ENCODE data around the gene CAV1.

Gene CAV1

GRCh38 chr7:116530107-116530820 lies 5.4 kb downstream of the CAV1 start:
- DNase-seq (ENCODE audit: low spot score): no peak

- DNase-seq (ENCODE audit: low spot score): no peak
These were observed 7.4 kb downstream of the CAV1 start for GRCh38 chr7:116532102-116532688.

- no peak for DNase-seq (ENCODE audit: low spot score)
These were observed 10.0 kb downstream of the CAV1 start for GRCh38 chr7:116534790-116535189.

GRCh38 chr7:116535416-116535815 lies 10.6 kb downstream of the CAV1 start:
- no peak for DNase-seq (ENCODE audit: low spot score)

- DNase-seq (ENCODE audit: low spot score): no peak
These were observed 13.3 kb downstream of the CAV1 start for GRCh38 chr7:116538138-116538537.

GRCh38 chr7:116539879-116540278 lies 15.0 kb downstream of the CAV1 start:
- no peak for DNase-seq (ENCODE audit: low spot score)

- no peak for DNase-seq (ENCODE audit: low spot score)
These were observed 15.9 kb downstream of the CAV1 start for GRCh38 chr7:116540743-116541142.

- no peak for DNase-seq (ENCODE audit: low spot score)
These were observed 17.1 kb downstream of the CAV1 start for GRCh38 chr7:116541951-116542350.

- DNase-seq (ENCODE audit: low spot score): no peak
These were observed 17.8 kb downstream of the CAV1 start for GRCh38 chr7:116542618-116543017.

- no peak for DNase-seq (ENCODE audit: low spot score)
These were observed 18.8 kb downstream of the CAV1 start for GRCh38 chr7:116543664-116544063.

GRCh38 chr7:116544487-116544886 lies 19.7 kb downstream of the CAV1 start:
- DNase-seq (ENCODE audit: low spot score): no peak

- DNase-seq (ENCODE audit: low spot score): no peak
These were observed 20.7 kb downstream of the CAV1 start for GRCh38 chr7:116545411-116545993.

GRCh38 chr7:116546054-116546453 lies 21.2 kb downstream of the CAV1 start:
- no peak for DNase-seq (ENCODE audit: low spot score)

GRCh38 chr7:116546916-116547315 lies 22.1 kb downstream of the CAV1 start:
- no peak for DNase-seq (ENCODE audit: low spot score)

- no peak for DNase-seq (ENCODE audit: low spot score)
These were observed 22.5 kb downstream of the CAV1 start for GRCh38 chr7:116547347-116547746.

GRCh38 chr7:116548506-116548905 lies 23.7 kb downstream of the CAV1 start:
- DNase-seq (ENCODE audit: low spot score): no peak

GRCh38 chr7:116549370-116549769 lies 24.5 kb downstream of the CAV1 start:
- DNase-seq (ENCODE audit: low spot score): no peak

GRCh38 chr7:116551692-116552091 lies 26.9 kb downstream of the CAV1 start:
- no peak for DNase-seq (ENCODE audit: low spot score)

GRCh38 chr7:116552602-116553001 lies 27.8 kb downstream of the CAV1 start:
- no peak for DNase-seq (ENCODE audit: low spot score)

GRCh38 chr7:116553168-116553964 lies 28.5 kb downstream of the CAV1 start:
- DNase-seq (ENCODE audit: low spot score): no peak

GRCh38 chr7:116554436-116554835 lies 29.6 kb downstream of the CAV1 start:
- no peak for DNase-seq (ENCODE audit: low spot score)

GRCh38 chr7:116554911-116555310 lies 30.1 kb downstream of the CAV1 start:
- no peak for DNase-seq (ENCODE audit: low spot score)

- no peak for DNase-seq (ENCODE audit: low spot score)
These were observed 32.3 kb downstream of the CAV1 start for GRCh38 chr7:116557066-116557585.

All from activated CD4-positive, alpha-beta T cell treated with anti-CD3 and anti-CD28 coated beads, Interleukin-2, Interleukin-4, amounts not matched to agents 100 ng/mL and 50 ng/mL, durations not matched to agents 16 hours and 8 hours (primary cell).